ENCODE results near the gene SDK1. TPM values are rescaled to one million over a fixed set of nuclear protein-coding genes. Genes with fewer than 3 reads are reported as not detected.

The SDK1 gene
- total RNA-seq, 1 experiment from 2014 or later = 7.1 TPM

DNA sequence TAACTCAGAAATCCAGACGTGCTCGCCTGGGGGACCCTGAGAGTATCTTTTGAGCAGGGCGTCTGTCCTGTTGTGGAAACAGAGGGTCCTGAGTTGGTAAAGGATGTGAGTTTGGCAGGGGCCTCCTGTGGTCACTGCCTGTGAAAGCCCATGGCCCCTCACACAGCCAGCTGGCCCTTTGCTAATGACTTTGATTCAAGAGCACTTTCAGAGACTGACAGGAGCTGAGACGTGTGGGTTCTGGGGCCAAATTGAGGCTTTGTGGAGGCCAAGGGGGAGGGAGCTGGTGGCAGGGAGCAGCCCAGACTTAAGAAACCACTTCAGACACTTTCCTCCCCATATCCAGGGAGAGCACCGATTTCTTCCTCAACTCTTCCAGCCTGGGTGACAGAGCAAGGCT, 921.6 kb downstream of the SDK1 start:
- H3K36me3 Mint-ChIP-seq (ENCODE audit: insufficient read depth, unreplicated experiment) = no peaks in the 10 kb centered on the region
- intact Hi-C loops (cut with micrococcal nuclease; ENCODE audit: unreplicated experiment) = no loop called here
- BruUV-seq (replicated peaks) = no TSS peak
- TF ChIP-seq, protein P1, sequence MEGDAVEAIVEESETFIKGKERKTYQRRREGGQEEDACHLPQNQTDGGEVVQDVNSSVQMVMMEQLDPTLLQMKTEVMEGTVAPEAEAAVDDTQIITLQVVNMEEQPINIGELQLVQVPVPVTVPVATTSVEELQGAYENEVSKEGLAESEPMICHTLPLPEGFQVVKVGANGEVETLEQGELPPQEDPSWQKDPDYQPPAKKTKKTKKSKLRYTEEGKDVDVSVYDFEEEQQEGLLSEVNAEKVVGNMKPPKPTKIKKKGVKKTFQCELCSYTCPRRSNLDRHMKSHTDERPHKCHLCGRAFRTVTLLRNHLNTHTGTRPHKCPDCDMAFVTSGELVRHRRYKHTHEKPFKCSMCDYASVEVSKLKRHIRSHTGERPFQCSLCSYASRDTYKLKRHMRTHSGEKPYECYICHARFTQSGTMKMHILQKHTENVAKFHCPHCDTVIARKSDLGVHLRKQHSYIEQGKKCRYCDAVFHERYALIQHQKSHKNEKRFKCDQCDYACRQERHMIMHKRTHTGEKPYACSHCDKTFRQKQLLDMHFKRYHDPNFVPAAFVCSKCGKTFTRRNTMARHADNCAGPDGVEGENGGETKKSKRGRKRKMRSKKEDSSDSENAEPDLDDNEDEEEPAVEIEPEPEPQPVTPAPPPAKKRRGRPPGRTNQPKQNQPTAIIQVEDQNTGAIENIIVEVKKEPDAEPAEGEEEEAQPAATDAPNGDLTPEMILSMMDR (IDR thresholded peaks at IDR 0.05; ENCODE audit: insufficient read depth in 1 of 2, low read depth in 1 of 2, low read length in 1 of 2, severe bottlenecking in 1 of 2, unreplicated experiment in 1 of 2) = no peak
- CTCF ChIA-PET = no interaction called here
- H3K36me3 ChIP-seq (ENCODE audit: control insufficient read depth, insufficient read depth, low read length) = no peaks in the 10 kb centered on the region
- no peaks in the 10 kb centered on the region for H3K9me3 ChIP-seq
- no peak for DNase-seq
- no peaks in the 10 kb centered on the region for H3K9me3 Mint-ChIP-seq (ENCODE audit: unreplicated experiment)
- H3K4me3 ChIP-seq (ENCODE audit: low read depth, low read length) = no peak overlapping the region
- no peaks in the 10 kb centered on the region for H3K4me1 Mint-ChIP-seq (ENCODE audit: low read depth, unreplicated experiment)
- H3K27me3 ChIP-seq (replicated peaks; ENCODE audit: control insufficient read depth, insufficient read depth, low read length) = no peaks in the 10 kb centered on the region
- H3K27me3 Mint-ChIP-seq (ENCODE audit: insufficient read depth, unreplicated experiment) = no peaks in the 10 kb centered on the region
- H3K4me1 ChIP-seq = no peaks in the 10 kb centered on the region
- H3K4me3 Mint-ChIP-seq (ENCODE audit: unreplicated experiment) = no peak overlapping the region
- H3K27ac Mint-ChIP-seq (ENCODE audit: unreplicated experiment) = no peak overlapping the region
- POLR2A ChIA-PET = no interaction called here

DNA sequence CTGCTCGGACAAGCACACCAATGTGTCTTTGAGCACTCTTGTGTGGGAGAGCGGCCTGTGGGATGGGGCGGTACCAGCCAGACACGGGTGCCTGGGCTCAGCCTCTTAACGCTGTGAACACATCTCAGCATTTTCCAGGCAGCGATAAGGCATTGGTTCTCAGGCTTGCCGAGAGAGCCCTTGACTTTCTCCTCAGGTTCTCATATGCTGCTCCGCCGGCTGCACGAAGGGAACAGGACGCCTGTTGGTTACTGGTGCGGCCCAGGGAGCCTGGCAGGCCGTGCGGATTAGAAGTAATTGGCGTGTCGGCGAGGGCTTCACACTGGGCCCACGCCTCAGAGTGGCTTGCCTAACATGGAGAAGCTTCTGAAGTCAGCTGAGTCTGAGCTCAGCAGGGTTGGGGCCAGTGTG, 924.3 kb downstream of the SDK1 start:
- H3K27me3 Mint-ChIP-seq (ENCODE audit: insufficient read depth, unreplicated experiment) = no peaks in the 10 kb centered on the region
- CTCF ChIA-PET = no interaction called here
- Histone ChIP-seq H3K9me3 (no peaks in the 10 kb centered on the region), H3K36me3 (ENCODE audit: control insufficient read depth, insufficient read depth, low read length) (no peaks in the 10 kb centered on the region), H3K27me3 (replicated peaks; ENCODE audit: control insufficient read depth, insufficient read depth, low read length) (no peaks in the 10 kb centered on the region), H3K4me3 (ENCODE audit: low read depth, low read length) (no peak overlapping the region), H3K4me1 (no peaks in the 10 kb centered on the region)
- TF ChIP-seq, protein P1 (IDR thresholded peaks at IDR 0.05; ENCODE audit: insufficient read depth in 1 of 2, low read depth in 1 of 2, low read length in 1 of 2, severe bottlenecking in 1 of 2, unreplicated experiment in 1 of 2) = no peak
- H3K4me3 Mint-ChIP-seq (ENCODE audit: unreplicated experiment) = no peak overlapping the region
- no peak overlapping the region for H3K27ac Mint-ChIP-seq (ENCODE audit: unreplicated experiment)
- intact Hi-C loops (cut with micrococcal nuclease; ENCODE audit: unreplicated experiment) = no loop called here
- no peaks in the 10 kb centered on the region for H3K9me3 Mint-ChIP-seq (ENCODE audit: unreplicated experiment)
- H3K4me1 Mint-ChIP-seq (ENCODE audit: low read depth, unreplicated experiment) = no peaks in the 10 kb centered on the region
- POLR2A ChIA-PET = no interaction called here
- no TSS peak for BruUV-seq (replicated peaks)
- DNase-seq = no peak
- no peaks in the 10 kb centered on the region for H3K36me3 Mint-ChIP-seq (ENCODE audit: insufficient read depth, unreplicated experiment)

DNA sequence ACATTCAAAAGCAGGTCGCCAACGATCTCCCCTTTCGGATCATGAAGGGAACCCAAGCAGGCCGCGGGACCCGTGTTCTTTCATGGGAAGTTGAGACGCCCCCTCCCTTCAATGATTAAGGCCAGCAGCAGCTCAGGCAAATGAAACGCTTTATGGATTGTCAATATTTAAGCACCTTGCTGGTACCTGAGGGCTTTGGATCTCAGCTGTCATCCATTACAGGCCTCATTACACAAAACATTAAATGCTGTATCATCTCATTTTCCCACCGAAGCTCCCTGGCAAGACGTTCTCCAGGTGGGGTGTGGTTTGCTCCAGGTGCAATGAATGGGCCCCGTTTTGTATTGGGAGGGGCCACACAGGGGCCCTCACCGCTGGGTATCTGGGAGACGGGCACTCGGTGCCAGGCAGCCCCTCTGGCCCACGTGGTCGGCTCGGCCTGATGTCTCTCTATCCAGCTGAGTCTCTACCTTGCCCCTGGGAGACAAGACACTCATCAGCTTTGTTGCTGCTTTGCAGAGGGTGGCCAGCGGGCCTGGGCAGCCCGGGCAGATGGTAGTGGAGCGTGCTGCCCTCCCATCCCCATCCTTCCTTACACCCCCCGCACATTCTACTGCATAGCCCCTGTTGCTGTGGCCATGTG, 925.0 kb downstream of the SDK1 start:
- intact Hi-C loops (cut with micrococcal nuclease; ENCODE audit: unreplicated experiment) = loop anchor here (1.0 kb wide), 1 partner anchor 253 kb away; no protein-coding TSS in a partner anchor
- Mint-ChIP-seq H3K27ac (ENCODE audit: unreplicated experiment) (no peak overlapping the region), H3K9me3 (ENCODE audit: unreplicated experiment) (no peaks in the 10 kb centered on the region), H3K36me3 (ENCODE audit: insufficient read depth, unreplicated experiment) (no peaks in the 10 kb centered on the region), H3K4me1 (ENCODE audit: low read depth, unreplicated experiment) (no peaks in the 10 kb centered on the region), H3K27me3 (ENCODE audit: insufficient read depth, unreplicated experiment) (no peaks in the 10 kb centered on the region), H3K4me3 (ENCODE audit: unreplicated experiment) (no peak overlapping the region)
- Histone ChIP-seq H3K36me3 (ENCODE audit: control insufficient read depth, insufficient read depth, low read length) (no peaks in the 10 kb centered on the region), H3K4me3 (ENCODE audit: low read depth, low read length) (no peak overlapping the region), H3K9me3 (no peaks in the 10 kb centered on the region), H3K4me1 (no peaks in the 10 kb centered on the region), H3K27me3 (replicated peaks; ENCODE audit: control insufficient read depth, insufficient read depth, low read length) (no peaks in the 10 kb centered on the region)
- no TSS peak for BruUV-seq (replicated peaks)
- ChIA-PET POLR2A (no interaction called here), CTCF (interaction anchor here (0.9 kb wide), 1 partner anchor 13 kb away, joined by 3 read pairs; no protein-coding TSS in a partner anchor)
- TF ChIP-seq, protein P1 (IDR thresholded peaks at IDR 0.05; ENCODE audit: insufficient read depth in 1 of 2, low read depth in 1 of 2, low read length in 1 of 2, severe bottlenecking in 1 of 2, unreplicated experiment in 1 of 2) = no peak
- DNase-seq = no peak

Data from Caco-2 (cell line).